ENCODE data around the gene ABI1.

ABI1 gene

GRCh38 chr10:26831936-26832335, 28.8 kb downstream of the ABI1 start:
- DNase-seq (ENCODE audit: low spot score): no peak
- TF ChIP-seq, protein P1, sequence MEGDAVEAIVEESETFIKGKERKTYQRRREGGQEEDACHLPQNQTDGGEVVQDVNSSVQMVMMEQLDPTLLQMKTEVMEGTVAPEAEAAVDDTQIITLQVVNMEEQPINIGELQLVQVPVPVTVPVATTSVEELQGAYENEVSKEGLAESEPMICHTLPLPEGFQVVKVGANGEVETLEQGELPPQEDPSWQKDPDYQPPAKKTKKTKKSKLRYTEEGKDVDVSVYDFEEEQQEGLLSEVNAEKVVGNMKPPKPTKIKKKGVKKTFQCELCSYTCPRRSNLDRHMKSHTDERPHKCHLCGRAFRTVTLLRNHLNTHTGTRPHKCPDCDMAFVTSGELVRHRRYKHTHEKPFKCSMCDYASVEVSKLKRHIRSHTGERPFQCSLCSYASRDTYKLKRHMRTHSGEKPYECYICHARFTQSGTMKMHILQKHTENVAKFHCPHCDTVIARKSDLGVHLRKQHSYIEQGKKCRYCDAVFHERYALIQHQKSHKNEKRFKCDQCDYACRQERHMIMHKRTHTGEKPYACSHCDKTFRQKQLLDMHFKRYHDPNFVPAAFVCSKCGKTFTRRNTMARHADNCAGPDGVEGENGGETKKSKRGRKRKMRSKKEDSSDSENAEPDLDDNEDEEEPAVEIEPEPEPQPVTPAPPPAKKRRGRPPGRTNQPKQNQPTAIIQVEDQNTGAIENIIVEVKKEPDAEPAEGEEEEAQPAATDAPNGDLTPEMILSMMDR (IDR thresholded peaks at IDR 0.05; ENCODE audit: extremely low read depth, missing control alignments): no peak

- TF ChIP-seq, protein P1 (IDR thresholded peaks at IDR 0.05; ENCODE audit: extremely low read depth, missing control alignments): no peak
- no peak for DNase-seq (ENCODE audit: low spot score)
These were observed 30.8 kb downstream of the ABI1 start for GRCh38 chr10:26829810-26830515.

DNA sequence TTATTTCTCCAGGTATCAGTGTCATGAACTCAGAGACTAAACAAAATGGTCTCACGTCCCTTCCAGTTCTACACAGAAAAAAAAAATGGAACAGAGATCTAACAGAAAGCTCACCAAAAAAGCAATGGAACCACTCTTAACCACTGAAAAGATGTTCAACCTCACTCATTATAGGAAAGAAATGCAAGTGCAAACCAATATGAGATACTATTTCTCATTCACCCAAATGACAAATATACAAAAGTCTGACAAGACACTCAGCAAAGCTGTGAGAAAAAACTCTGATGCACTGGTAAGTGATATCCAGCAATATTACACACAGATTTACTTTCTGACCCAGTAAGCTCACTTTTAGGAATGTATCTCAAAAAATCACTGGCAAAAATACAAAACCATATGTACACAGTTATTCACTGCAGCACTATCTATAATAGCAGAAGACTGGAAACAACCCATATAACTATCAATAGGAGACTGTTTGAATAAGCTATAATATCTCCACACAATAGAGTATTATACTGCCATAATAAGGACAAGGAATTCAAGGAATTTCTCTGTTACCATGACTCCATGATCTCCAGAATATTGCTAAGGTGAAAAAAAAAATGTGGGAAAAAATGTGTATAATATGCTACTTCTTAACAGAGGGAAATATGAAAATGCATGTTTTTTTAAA, 36.6 kb downstream of the ABI1 start:
- TF ChIP-seq, protein P1 (IDR thresholded peaks at IDR 0.05; ENCODE audit: extremely low read depth, missing control alignments): no peak
- DNase-seq (ENCODE audit: low spot score): no peak

DNA sequence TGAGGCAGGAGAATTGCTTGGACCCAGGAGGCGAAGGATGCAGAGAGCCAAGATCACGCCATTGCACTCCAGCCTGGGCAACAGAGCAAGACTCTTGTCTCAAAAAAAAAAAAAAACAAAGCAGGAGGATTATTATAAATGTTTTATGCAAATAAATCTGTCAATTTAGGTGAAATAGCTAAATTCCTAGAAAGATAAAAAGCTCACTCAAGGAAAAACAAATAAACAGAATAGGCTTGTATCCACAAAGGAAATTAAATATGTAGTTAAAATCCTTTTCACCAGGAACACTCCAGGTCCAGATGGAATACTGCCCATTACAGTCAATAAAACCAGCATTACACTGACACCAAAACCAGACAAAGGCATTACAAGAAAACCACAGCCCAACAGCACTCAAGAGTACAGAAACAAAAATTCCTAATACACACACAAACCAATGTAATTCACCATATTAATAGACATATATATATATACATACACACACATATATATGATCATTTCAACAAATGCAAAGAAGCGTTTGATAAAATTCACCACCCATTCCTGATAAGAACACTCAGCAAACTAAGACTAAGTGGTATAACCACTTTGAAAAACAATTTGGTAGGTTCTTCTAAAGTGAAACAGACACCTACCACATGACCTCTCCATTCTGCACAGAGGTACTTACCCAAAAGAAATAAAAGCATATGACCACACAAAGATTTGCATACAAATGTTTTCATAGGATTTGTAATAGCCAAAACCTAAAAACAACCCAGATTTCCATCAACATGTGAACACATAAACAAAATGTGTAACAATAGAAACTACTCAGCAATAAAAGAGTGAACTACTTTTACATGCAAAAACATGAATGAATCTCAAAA, 38.8 kb downstream of the ABI1 start:
- DNase-seq (ENCODE audit: low spot score): no peak
- TF ChIP-seq, protein P1 (IDR thresholded peaks at IDR 0.05; ENCODE audit: extremely low read depth, missing control alignments): no peak

GRCh38 chr10:26815500-26815899, 45.3 kb downstream of the ABI1 start:
- no peak for DNase-seq (ENCODE audit: low spot score)
- TF ChIP-seq, protein P1 (IDR thresholded peaks at IDR 0.05; ENCODE audit: extremely low read depth, missing control alignments): no peak

DNA sequence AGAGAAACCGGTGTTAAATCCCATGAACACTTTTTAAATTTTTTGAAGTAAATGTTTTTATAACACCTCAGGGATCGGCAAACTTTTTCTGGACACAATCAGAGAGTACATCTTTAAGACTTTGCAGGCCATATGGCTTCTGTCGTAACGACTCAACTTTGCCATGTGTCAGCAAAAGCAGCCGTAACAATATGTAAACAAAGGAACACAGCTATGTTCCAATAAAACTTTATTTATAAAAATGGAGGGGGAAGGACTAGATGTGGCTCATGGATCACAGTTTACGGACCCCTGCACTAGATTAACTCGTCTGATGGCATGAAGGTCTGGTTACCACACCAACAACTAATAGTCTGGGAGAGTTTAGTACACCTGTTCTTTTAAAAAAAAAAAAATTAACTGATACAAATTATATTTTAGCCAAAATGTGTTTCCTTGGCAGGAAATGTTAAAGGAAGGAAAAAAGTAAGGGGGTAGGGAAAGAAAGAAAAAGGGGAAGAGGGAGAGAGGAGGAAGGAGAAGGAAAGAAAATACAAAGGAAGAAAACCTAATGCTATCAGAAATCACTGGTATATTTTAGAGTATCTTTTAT, 50.2 kb downstream of the ABI1 start:
- no peak for DNase-seq (ENCODE audit: low spot score)

More for the DNA sequence above, 50.2 kb downstream of the ABI1 start:
- TF ChIP-seq, protein P1 (IDR thresholded peaks at IDR 0.05; ENCODE audit: extremely low read depth, missing control alignments): no peak

Data from GM20000 (cell line).